A549 (cell line): ENCODE results near the gene BSPRY. TPM values are rescaled to one million over a fixed set of nuclear protein-coding genes. Genes with fewer than 3 reads are reported as not detected.

Experiments
- ATAC-seq, 2 experiments: fragments of 200-7000 bp in 1 of 2; fragments of >200 bp in 1 of 2; cut with Nextera tagmentation in 1 of 2; cut with Tn5 transposase in 1 of 2; 3 replicates each; pipeline versions ENCODE4 v1.8.0 to v1.9.1; 2018 to 2020; ENCODE audit warnings: mild to moderate bottlenecking in 1 of 2, moderate library complexity in 1 of 2
- CTCF ChIA-PET: fragments of 300-600 bp; sonication (Branson Sonifier 250); formaldehyde crosslinking; extraction: SDS; loops from one replicate; lab custom pipeline; 2021; ENCODE audit warnings: antibody characterized with exemption, inconsistent platforms; lab: Yijun Ruan, JAX
- POLR2A ChIA-PET: fragments of 350-600 bp; formaldehyde crosslinking; extraction: SDS; loops from one replicate; lab custom pipeline; 2021; ENCODE audit warnings: antibody characterized with exemption, inconsistent platforms; lab: Yijun Ruan, JAX
- DNase-seq, 2 experiments: peaks; one replicate each; pipeline versions ENCODE4 v3.0.0 to v3.0.0-alpha.2; 2011 to 2016; ENCODE audit warnings: low read depth in 1 of 2, low spot score in 1 of 2
- FAIRE-seq: peaks from 2 replicates; lab custom pipeline; 2011; peaks lifted over from hg19 to GRCh38; lab: Jason Lieb, UNC
- H3K27ac ChIP-seq, 2 experiments: fragments of >200 bp; sonication (Bioruptor Twin); formaldehyde crosslinking; 3 replicates each; pipeline ENCODE4 v1.5.1; 2016 to 2017
- H3K4me1 ChIP-seq: fragments of >200 bp; sonication (Bioruptor Twin); formaldehyde crosslinking; 3 replicates; pipeline ENCODE4 v1.6.1; 2016
- H3K4me2 ChIP-seq: fragments of >200 bp; sonication (Bioruptor Twin); formaldehyde crosslinking; 3 replicates; pipeline ENCODE4 v1.6.1; 2016
- H3K4me3 ChIP-seq: fragments of >200 bp; sonication (Bioruptor Twin); formaldehyde crosslinking; 3 replicates; pipeline ENCODE4 v1.5.1; 2016
- H3K9me3 ChIP-seq: fragments of >200 bp; sonication (Bioruptor Twin); formaldehyde crosslinking; 3 replicates; pipeline ENCODE4 v1.6.1; 2016
- BHLHE40 ChIP-seq: IDR thresholded peaks from 2 replicates; pipeline ENCODE4 v1.6.1; 2012; ENCODE audit warnings: low read depth, low read length, inconsistent platforms
- CBX8 ChIP-seq: fragments of 200-600 bp; sonication (generic); IDR thresholded peaks from 2 replicates; pipeline ENCODE4 v1.6.1; 2016
- CHD2 ChIP-seq: fragments of 150-350 bp; IDR thresholded peaks from 2 replicates; pipeline ENCODE4 v1.6.1; 2014; ENCODE audit warnings: low read length; ENCODE audit not compliant: partially characterized antibody
- CHD4 ChIP-seq: fragments of 200-600 bp; sonication (generic); IDR thresholded peaks from 2 replicates; pipeline ENCODE4 v1.6.1; 2016; ENCODE audit warnings: antibody characterized with exemption, mild to moderate bottlenecking, borderline replicate concordance
- FOSB ChIP-seq: fragments of 250-450 bp; sonication (Bioruptor Pico); IDR thresholded peaks from 2 replicates; pipeline ENCODE4 v1.5.0; 2020; ENCODE audit warnings: mild to moderate bottlenecking, moderate library complexity
- FOSL2 ChIP-seq, 2 experiments: fragments of 450-650 bp in 1 of 2; fragments of >200 bp in 1 of 2; sonication (Bioruptor Twin) in 1 of 2; formaldehyde crosslinking; IDR thresholded peaks; 2 replicates each; pipeline versions ENCODE4 v1.5.0 to v1.6.1; 2016 to 2020; ENCODE audit warnings: mild to moderate bottlenecking in 1 of 2, moderate library complexity in 1 of 2
- FOXS1 ChIP-seq: fragments of 250-450 bp; sonication (Bioruptor Pico); IDR thresholded peaks from 2 replicates; pipeline ENCODE4 v1.5.0; 2020; ENCODE audit warnings: mild to moderate bottlenecking, moderate library complexity
- HOXB13 ChIP-seq: fragments of 250-450 bp; sonication (Bioruptor Pico); IDR thresholded peaks from 2 replicates; pipeline ENCODE4 v1.5.0; 2020; ENCODE audit warnings: low read depth, mild to moderate bottlenecking, moderate library complexity
- JUN ChIP-seq, 2 experiments: fragments of >200 bp; sonication (Bioruptor Twin); formaldehyde crosslinking; IDR thresholded peaks; 2 replicates in 1 of 2; 3 replicates in 1 of 2; pipeline ENCODE4 v1.6.1; 2016 to 2017
- KDM1A ChIP-seq: fragments of 200-600 bp; sonication (generic); IDR thresholded peaks from 2 replicates; pipeline ENCODE4 v1.6.1; 2016; ENCODE audit warnings: low read depth, mild to moderate bottlenecking
- MYC ChIP-seq: IDR thresholded peaks from 2 replicates; pipeline ENCODE4 v1.6.1; 2012; ENCODE audit warnings: mild to moderate bottlenecking, inconsistent platforms, low read length, improper control_type of control experiment, borderline replicate concordance
- NR3C1 ChIP-seq: fragments of >200 bp; sonication (Bioruptor Twin); formaldehyde crosslinking; IDR thresholded peaks from 3 replicates; pipeline ENCODE4 v1.6.1; 2017
- POLR2A ChIP-seq: IDR thresholded peaks from 2 replicates; pipeline ENCODE4 v1.6.1; 2012; ENCODE audit warnings: mild to moderate bottlenecking, low read length
- POLR2AphosphoS2 ChIP-seq: conservative IDR thresholded peaks from 2 replicates; pipeline ENCODE4 v1.6.1; 2012; ENCODE audit warnings: low read length, improper control_type of control experiment, inconsistent platforms
- RAD21 ChIP-seq, 2 experiments: fragments of >200 bp in 1 of 2; sonication (Bioruptor Twin) in 1 of 2; formaldehyde crosslinking in 1 of 2; IDR thresholded peaks in 1 of 2; conservative IDR thresholded peaks in 1 of 2; 2 replicates in 1 of 2; 3 replicates in 1 of 2; pipeline ENCODE4 v1.6.1; 2012 to 2018; ENCODE audit warnings: inconsistent platforms in 1 of 2
- RARB ChIP-seq: fragments of 250-450 bp; sonication (Bioruptor Pico); IDR thresholded peaks from 2 replicates; pipeline ENCODE4 v1.8.0; 2021; ENCODE audit warnings: mild to moderate bottlenecking, moderate library complexity
- SMC3 ChIP-seq: fragments of >200 bp; sonication (Bioruptor Twin); formaldehyde crosslinking; IDR thresholded peaks from 3 replicates; pipeline ENCODE4 v1.6.1; 2018; ENCODE audit warnings: inconsistent platforms
- TFCP2L1 ChIP-seq: fragments of 250-450 bp; sonication (Bioruptor Pico); IDR thresholded peaks from 2 replicates; pipeline ENCODE4 v1.5.0; 2021; ENCODE audit warnings: mild to moderate bottlenecking
- ZC3H11A ChIP-seq: fragments of 450-650 bp; IDR thresholded peaks from 2 replicates; pipeline ENCODE4 v1.6.1; 2014; ENCODE audit warnings: antibody characterized with exemption, mild to moderate bottlenecking
- ZNF302 ChIP-seq: fragments of 250-450 bp; sonication (Bioruptor Pico); IDR thresholded peaks from 2 replicates; pipeline ENCODE4 v1.9.0; 2021; ENCODE audit warnings: inconsistent platforms, mild to moderate bottlenecking, moderate library complexity
- WGBS: methylation state at CpG from one replicate; pipeline ENCODE4 v1.1.6; 2017; ENCODE audit errors: missing lambda C conversion rate; 5-methylcytosine and 5-hydroxymethylcytosine counted together
- polyA plus RNA-seq, 4 experiments: library from polyadenylated mRNA; depleted of rRNA in 3 of 4; stranded (reverse); fragments of >200 nt; fragmentation: RNase III in 1 of 4; extraction: RNeasy Plus Mini Kit Qiagen cat#74134 plus additional on column Dnase treatment in 1 of 4; gene quantifications; 2 replicates in 3 of 4; 3 replicates in 1 of 4; pipeline ENCODE4 v1.2.3, GENCODE V29; 2011 to 2017
- TF ChIP-seq, protein P1 (sequence below): fragments of >200 bp; sonication (Bioruptor Twin); formaldehyde crosslinking; IDR thresholded peaks from 2 replicates; pipeline ENCODE4 v1.6.1; 2016
- TF ChIP-seq, protein P2 (sequence below): IDR thresholded peaks from 2 replicates; pipeline ENCODE4 v1.6.1; 2012
- TF ChIP-seq, protein P3 (sequence below): IDR thresholded peaks from 2 replicates; pipeline ENCODE4 v1.6.1; 2012; ENCODE audit warnings: low read depth, borderline replicate concordance
- TF ChIP-seq, protein P4 (sequence below): fragments of 250-450 bp; sonication (Bioruptor Pico); IDR thresholded peaks from 2 replicates; pipeline ENCODE4 v1.5.0; 2020; ENCODE audit warnings: low read depth, mild to moderate bottlenecking, moderate library complexity
- TF ChIP-seq, protein P5 (sequence below): fragments of 250-450 bp; sonication (Bioruptor Pico); IDR thresholded peaks from 2 replicates; pipeline ENCODE4 v1.5.0; 2021; ENCODE audit warnings: mild to moderate bottlenecking, moderate library complexity, borderline replicate concordance

The BSPRY gene
- polyA plus RNA-seq, 2 of the 4 experiments (the other 2 are of a cell fraction) = 0.05 to 0.06 TPM

DNA sequence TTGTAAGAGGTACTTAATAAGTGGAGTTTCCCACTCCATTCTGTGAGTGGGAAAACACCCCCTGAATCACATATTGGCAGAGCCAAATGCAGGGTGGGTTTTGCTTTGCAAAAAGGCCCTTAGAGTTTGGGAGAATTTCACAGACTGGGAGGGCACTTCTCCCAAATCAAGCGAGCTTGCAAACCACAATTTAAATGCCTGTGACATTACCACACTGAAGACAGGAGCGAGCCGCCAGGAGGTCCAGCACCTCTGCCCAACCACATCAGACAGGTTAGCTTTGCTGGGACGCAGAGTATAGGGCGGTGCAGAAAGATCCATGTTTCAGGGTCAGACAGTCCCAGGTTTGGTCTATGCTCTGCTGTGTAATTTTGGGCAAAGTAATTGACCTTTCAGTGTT lies 49.5 kb downstream of the BSPRY start:
- CTCF ChIA-PET = interaction anchor here (0.5 to 7.3 kb wide), 6 partner anchors 9 to 938 kb away, joined by 3 to 56 read pairs (median 8); no protein-coding TSS in a partner anchor
- FAIRE-seq (no peak), ATAC-seq (no peak)
- peaks cover 10% of the 10 kb centered on the region; the same call in 1 of the 3 replicates for H3K4me1 ChIP-seq
- TF ChIP-seq, protein P1, sequence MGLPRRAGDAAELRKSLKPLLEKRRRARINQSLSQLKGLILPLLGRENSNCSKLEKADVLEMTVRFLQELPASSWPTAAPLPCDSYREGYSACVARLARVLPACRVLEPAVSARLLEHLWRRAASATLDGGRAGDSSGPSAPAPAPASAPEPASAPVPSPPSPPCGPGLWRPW = no peak
- TF ChIP-seq CHD4 (no peak), HOXB13 (CRISPR knock-in tag) (no peak), FOSL2 (IDR thresholded peaks at IDR 0.05) (no peak), FOSL2 (CRISPR knock-in tag; IDR thresholded peaks at IDR 0.05) (no peak), POLR2A (no peak), RARB (CRISPR knock-in tag) (no peak), MYC (no peak), CHD2 (no peak), ZC3H11A (no peak), TFCP2L1 (CRISPR knock-in tag) (no peak), KDM1A (no peak), FOXS1 (CRISPR knock-in tag) (no peak), SMC3 (no peak), RAD21 (conservative IDR thresholded peaks at IDR 0.05 in 1 of 2, IDR thresholded peaks at IDR 0.05 in 1 of 2) (no peak)
- TF ChIP-seq, protein P2, sequence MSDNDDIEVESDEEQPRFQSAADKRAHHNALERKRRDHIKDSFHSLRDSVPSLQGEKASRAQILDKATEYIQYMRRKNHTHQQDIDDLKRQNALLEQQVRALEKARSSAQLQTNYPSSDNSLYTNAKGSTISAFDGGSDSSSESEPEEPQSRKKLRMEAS = no peak
- TF ChIP-seq, protein P3, sequence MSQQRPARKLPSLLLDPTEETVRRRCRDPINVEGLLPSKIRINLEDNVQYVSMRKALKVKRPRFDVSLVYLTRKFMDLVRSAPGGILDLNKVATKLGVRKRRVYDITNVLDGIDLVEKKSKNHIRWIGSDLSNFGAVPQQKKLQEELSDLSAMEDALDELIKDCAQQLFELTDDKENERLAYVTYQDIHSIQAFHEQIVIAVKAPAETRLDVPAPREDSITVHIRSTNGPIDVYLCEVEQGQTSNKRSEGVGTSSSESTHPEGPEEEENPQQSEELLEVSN = no peak
- TF ChIP-seq, protein P4, sequence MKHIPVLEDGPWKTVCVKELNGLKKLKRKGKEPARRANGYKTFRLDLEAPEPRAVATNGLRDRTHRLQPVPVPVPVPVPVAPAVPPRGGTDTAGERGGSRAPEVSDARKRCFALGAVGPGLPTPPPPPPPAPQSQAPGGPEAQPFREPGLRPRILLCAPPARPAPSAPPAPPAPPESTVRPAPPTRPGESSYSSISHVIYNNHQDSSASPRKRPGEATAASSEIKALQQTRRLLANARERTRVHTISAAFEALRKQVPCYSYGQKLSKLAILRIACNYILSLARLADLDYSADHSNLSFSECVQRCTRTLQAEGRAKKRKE (CRISPR knock-in tag) = no peak
- TF ChIP-seq, all 56 proteins: peak for 0
- no peaks in the 10 kb centered on the region for H3K9me3 ChIP-seq
- H3K4me2 ChIP-seq = no peak overlapping the region
- DNase-seq = no peak
- H3K27ac ChIP-seq = no peak overlapping the region
- H3K4me3 ChIP-seq = no peak overlapping the region
- POLR2A ChIA-PET = no interaction called here
- WGBS = 91% methylated on average over 5 of the region's 5 CpGs

DNA sequence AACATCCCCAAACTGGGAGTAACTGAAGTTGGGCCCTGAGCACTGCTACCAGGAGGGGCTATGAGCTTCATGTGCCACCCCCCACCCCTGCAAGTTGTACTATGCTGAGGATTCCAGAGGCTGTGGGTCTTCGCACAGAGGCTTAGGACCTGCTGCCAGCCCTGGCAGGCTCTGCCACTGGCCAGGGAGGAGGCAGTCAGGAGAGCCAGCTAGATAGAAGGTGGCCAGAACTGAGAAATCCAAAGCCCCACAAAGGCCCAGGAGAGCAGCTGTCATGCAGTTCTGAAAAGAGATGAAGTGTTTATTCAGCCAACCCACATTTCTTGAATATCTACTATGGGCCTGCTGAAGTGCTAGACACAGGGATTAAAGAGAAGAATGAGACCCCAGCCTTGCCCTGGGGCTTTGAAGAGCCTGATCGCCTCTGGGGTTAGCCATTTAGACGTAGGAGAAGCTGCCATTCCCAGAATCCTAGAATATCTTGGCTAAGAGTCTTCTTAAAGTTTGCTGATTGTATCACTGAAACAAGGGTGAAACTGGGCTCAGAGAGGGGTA lies 50.4 kb downstream of the BSPRY start:
- TF ChIP-seq FOSB (CRISPR knock-in tag) (no peak), CBX8 (no peak), ZNF302 (no peak), JUN (IDR thresholded peaks at IDR 0.05) (no peak), BHLHE40 (no peak), MYC (no peak), NR3C1 (no peak), POLR2AphosphoS2 (no peak)
- TF ChIP-seq, protein P4 (CRISPR knock-in tag) = no peak
- TF ChIP-seq, protein P2 = no peak
- TF ChIP-seq, protein P5, sequence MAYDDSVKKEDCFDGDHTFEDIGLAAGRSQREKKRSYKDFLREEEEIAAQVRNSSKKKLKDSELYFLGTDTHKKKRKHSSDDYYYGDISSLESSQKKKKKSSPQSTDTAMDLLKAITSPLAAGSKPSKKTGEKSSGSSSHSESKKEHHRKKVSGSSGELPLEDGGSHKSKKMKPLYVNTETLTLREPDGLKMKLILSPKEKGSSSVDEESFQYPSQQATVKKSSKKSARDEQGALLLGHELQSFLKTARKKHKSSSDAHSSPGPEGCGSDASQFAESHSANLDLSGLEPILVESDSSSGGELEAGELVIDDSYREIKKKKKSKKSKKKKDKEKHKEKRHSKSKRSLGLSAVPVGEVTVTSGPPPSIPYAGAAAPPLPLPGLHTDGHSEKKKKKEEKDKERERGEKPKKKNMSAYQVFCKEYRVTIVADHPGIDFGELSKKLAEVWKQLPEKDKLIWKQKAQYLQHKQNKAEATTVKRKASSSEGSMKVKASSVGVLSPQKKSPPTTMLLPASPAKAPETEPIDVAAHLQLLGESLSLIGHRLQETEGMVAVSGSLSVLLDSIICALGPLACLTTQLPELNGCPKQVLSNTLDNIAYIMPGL (CRISPR knock-in tag) = no peak
- TF ChIP-seq, protein P1 = no peak
- no peaks in the 10 kb centered on the region for H3K9me3 ChIP-seq
- peak overlapping the region; percentile 83 for H3K4me2 ChIP-seq
- DNase-seq (no peak), ATAC-seq (no peak), FAIRE-seq (no peak)
- 92% methylated on average over 3 of the region's 3 CpGs for WGBS
- ChIA-PET CTCF (interaction anchor here (0.7 to 7.3 kb wide), 12 partner anchors 11 to 257 kb away, joined by 3 to 56 read pairs (median 10); partner anchors contain the start of genes C9orf43, CDC26, POLE3 and PRPF4), POLR2A (interaction anchor here (1.2 to 1.8 kb wide), 2 partner anchors 11 to 125 kb away, joined by 4 to 12 read pairs; partner anchors contain the start of genes C9orf43, CDC26, POLE3 and PRPF4)
- peaks cover 10% of the 10 kb centered on the region; the same call in 1 of the 3 replicates for H3K4me1 ChIP-seq
- H3K27ac ChIP-seq = no peak overlapping the region
- H3K4me3 ChIP-seq = no peak overlapping the region; the same call in 2 of the 3 replicates
